Measurements from ENCODE around the gene SLC38A6. TPM values are rescaled to one million over a fixed set of nuclear protein-coding genes. Genes with fewer than 3 reads are reported as not detected.

SLC38A6 gene
- polyA plus RNA-seq, 1 donor from 2014 or later: 31.9 TPM

GRCh38 chr14:61043506-61043905 lies 62.5 kb downstream of the SLC38A6 start:
- H3K4me2 ChIP-seq (ENCODE audit: low read length): no peak overlapping the region

GRCh38 chr14:61047021-61047420 lies 66.0 kb downstream of the SLC38A6 start:
- Histone ChIP-seq H2AFZ (ENCODE audit: low read depth, low read length) (no peak overlapping the region), H3K9me2 (ENCODE audit: insufficient read depth, low read length) (no peaks in the 10 kb centered on the region), H3K9ac (ENCODE audit: low read length) (no peak overlapping the region), H3K4me3 (ENCODE audit: low read length) (no peak overlapping the region), H3K4me2 (ENCODE audit: low read length) (no peak overlapping the region), H3K27me3 (ENCODE audit: insufficient read depth, low read depth, low read length) (no peaks in the 10 kb centered on the region), H3F3A (ENCODE audit: insufficient read depth, low read length, poor library complexity, severe bottlenecking) (no peaks in the 10 kb centered on the region), H3K79me2 (replicated peaks; ENCODE audit: insufficient read depth, low read length) (no peaks in the 10 kb centered on the region), H3K27ac (ENCODE audit: low read length) (no peak overlapping the region), H3K36me3 (ENCODE audit: insufficient read depth, low read length) (no peaks in the 10 kb centered on the region), H3K9me3 (ENCODE audit: low read length) (no peaks in the 10 kb centered on the region), H4K20me1 (ENCODE audit: insufficient read depth) (no peaks in the 10 kb centered on the region)
- TF ChIP-seq TAF1 (IDR thresholded peaks at IDR 0.05; ENCODE audit: low read depth): no peak
- no peak for TF ChIP-seq REST (IDR thresholded peaks at IDR 0.05; ENCODE audit: borderline replicate concordance)
- TF ChIP-seq CTCF (IDR thresholded peaks at IDR 0.05; ENCODE audit: poor library complexity, severe bottlenecking): no peak
- no peak for TF ChIP-seq POLR2AphosphoS5 (IDR thresholded peaks at IDR 0.05)
- no peak for TF ChIP-seq EP300 (conservative IDR thresholded peaks at IDR 0.05; ENCODE audit: poor library complexity, severe bottlenecking)
- TF ChIP-seq MXI1 (conservative IDR thresholded peaks at IDR 0.05; ENCODE audit: poor library complexity, severe bottlenecking): no peak
- TF ChIP-seq RAD21 (conservative IDR thresholded peaks at IDR 0.05): no peak
- TF ChIP-seq SMC3 (conservative IDR thresholded peaks at IDR 0.05; ENCODE audit: poor library complexity): no peak
- no peak for TF ChIP-seq EZH2 (IDR thresholded peaks at IDR 0.05; ENCODE audit: borderline replicate concordance, insufficient read depth, low read length, poor library complexity, severe bottlenecking)

More at GRCh38 chr14:61043506-61043905, 62.5 kb downstream of the SLC38A6 start:
- no peaks in the 10 kb centered on the region for H3K36me3 ChIP-seq (ENCODE audit: insufficient read depth, low read length)
- H3K79me2 ChIP-seq (replicated peaks; ENCODE audit: insufficient read depth, low read length): no peaks in the 10 kb centered on the region
- TF ChIP-seq TAF1 (IDR thresholded peaks at IDR 0.05; ENCODE audit: low read depth): no peak
- no peak for TF ChIP-seq MXI1 (conservative IDR thresholded peaks at IDR 0.05; ENCODE audit: poor library complexity, severe bottlenecking)
- no peak overlapping the region for H2AFZ ChIP-seq (ENCODE audit: low read depth, low read length)
- no peak overlapping the region for H3K4me3 ChIP-seq (ENCODE audit: low read length)
- no peak overlapping the region for H3K9ac ChIP-seq (ENCODE audit: low read length)
- H3K9me3 ChIP-seq (ENCODE audit: low read length): no peaks in the 10 kb centered on the region
- no peak overlapping the region for H3K27ac ChIP-seq (ENCODE audit: low read length)
- no peaks in the 10 kb centered on the region for H3K9me2 ChIP-seq (ENCODE audit: insufficient read depth, low read length)
- no peaks in the 10 kb centered on the region for H3K27me3 ChIP-seq (ENCODE audit: insufficient read depth, low read depth, low read length)
- no peaks in the 10 kb centered on the region for H3F3A ChIP-seq (ENCODE audit: insufficient read depth, low read length, poor library complexity, severe bottlenecking)
- H4K20me1 ChIP-seq (ENCODE audit: insufficient read depth): no peaks in the 10 kb centered on the region

GRCh38 chr14:61048640-61049039 lies 67.6 kb downstream of the SLC38A6 start:
- no peaks in the 10 kb centered on the region for H3K27me3 ChIP-seq (ENCODE audit: insufficient read depth, low read depth, low read length)

More at GRCh38 chr14:61048640-61049039, 67.6 kb downstream of the SLC38A6 start:
- Histone ChIP-seq H4K20me1 (ENCODE audit: insufficient read depth) (no peaks in the 10 kb centered on the region), H3K4me2 (ENCODE audit: low read length) (no peak overlapping the region), H3K9me2 (ENCODE audit: insufficient read depth, low read length) (no peaks in the 10 kb centered on the region), H3K79me2 (replicated peaks; ENCODE audit: insufficient read depth, low read length) (no peaks in the 10 kb centered on the region), H2AFZ (ENCODE audit: low read depth, low read length) (no peak overlapping the region), H3K4me3 (ENCODE audit: low read length) (no peak overlapping the region), H3K9me3 (ENCODE audit: low read length) (no peaks in the 10 kb centered on the region), H3K36me3 (ENCODE audit: insufficient read depth, low read length) (no peaks in the 10 kb centered on the region), H3K9ac (ENCODE audit: low read length) (no peak overlapping the region), H3K27ac (ENCODE audit: low read length) (no peak overlapping the region), H3F3A (ENCODE audit: insufficient read depth, low read length, poor library complexity, severe bottlenecking) (no peaks in the 10 kb centered on the region)
- TF ChIP-seq RAD21 (conservative IDR thresholded peaks at IDR 0.05) (no peak), TAF1 (IDR thresholded peaks at IDR 0.05; ENCODE audit: low read depth) (no peak), CTCF (IDR thresholded peaks at IDR 0.05; ENCODE audit: poor library complexity, severe bottlenecking) (no peak), SMC3 (conservative IDR thresholded peaks at IDR 0.05; ENCODE audit: poor library complexity) (no peak), MXI1 (conservative IDR thresholded peaks at IDR 0.05; ENCODE audit: poor library complexity, severe bottlenecking) (no peak), REST (IDR thresholded peaks at IDR 0.05; ENCODE audit: borderline replicate concordance) (no peak), EP300 (conservative IDR thresholded peaks at IDR 0.05; ENCODE audit: poor library complexity, severe bottlenecking) (no peak), EZH2 (IDR thresholded peaks at IDR 0.05; ENCODE audit: borderline replicate concordance, insufficient read depth, low read length, poor library complexity, severe bottlenecking) (no peak), POLR2AphosphoS5 (IDR thresholded peaks at IDR 0.05) (no peak)

All from neural cell (in vitro differentiated cells).